CD4-positive, alpha-beta T cell (primary cell): ENCODE data around the gene ACOD1. TPM values are rescaled to one million over a fixed set of nuclear protein-coding genes. Genes with fewer than 3 reads are reported as not detected.

Experiments used
- ATAC-seq: fragments of 200-7000 bp; cut with Tn5 transposase; one replicate; pipeline ENCODE4 v1.10.0; 2022; ENCODE audit warnings: mild to moderate bottlenecking; ENCODE audit not compliant: poor library complexity
- CTCF ChIA-PET: fragments of 350-600 bp; sonication (Branson Sonifier 250); formaldehyde crosslinking; loops from one replicate; lab custom pipeline; 2021; ENCODE audit warnings: antibody characterized with exemption, inconsistent platforms; lab: Charles Lee
- POLR2A ChIA-PET: fragments of 350-600 bp; sonication (Branson Sonifier 250); formaldehyde crosslinking; loops from one replicate; lab custom pipeline; 2021; ENCODE audit warnings: antibody characterized with exemption, inconsistent platforms; lab: Charles Lee
- DNase-seq, 14 experiments: peaks; one replicate each; pipeline ENCODE4 v3.0.0-alpha.2; 2013 to 2020; ENCODE audit warnings: mixed read lengths in 2 of 14
- H3K27ac ChIP-seq, 2 donors: one replicate each; pipeline versions ENCODE4 v1.5.1 to v1.7.0; 2013; ENCODE audit warnings: low read length in 2 of 2, low read depth in 1 of 2, mild to moderate bottlenecking in 1 of 2
- H3K27me3 ChIP-seq, 2 experiments: 1 replicate in 1 of 2; 2 replicates in 1 of 2; pipeline versions ENCODE4 v1.6.1 to v1.7.0; 2013; ENCODE audit warnings: low read length in 2 of 2, control low read depth in 1 of 2, mild to moderate bottlenecking in 1 of 2, moderate library complexity in 1 of 2; ENCODE audit not compliant: insufficient read depth in 2 of 2, control insufficient read depth in 1 of 2
- H3K36me3 ChIP-seq: one replicate; pipeline ENCODE4 v1.6.1; 2013; ENCODE audit warnings: low read length, control low read depth; ENCODE audit not compliant: insufficient read depth
- H3K4me1 ChIP-seq: one replicate; pipeline ENCODE4 v1.6.1; 2013; ENCODE audit warnings: low read length, control low read depth; ENCODE audit not compliant: insufficient read depth
- H3K4me3 ChIP-seq: one replicate; pipeline ENCODE4 v1.5.1; 2013; ENCODE audit warnings: mild to moderate bottlenecking, low read length, moderate library complexity
- H3K9me3 ChIP-seq, 2 experiments: 1 replicate in 1 of 2; 2 replicates in 1 of 2; pipeline versions ENCODE4 v1.6.1 to v1.7.0; 2013; ENCODE audit warnings: low read length in 2 of 2, mild to moderate bottlenecking in 2 of 2, control low read depth in 1 of 2, moderate library complexity in 1 of 2; ENCODE audit not compliant: control insufficient read depth in 1 of 2, insufficient read depth in 1 of 2
- H3K27ac Mint-ChIP-seq: one replicate; pipeline ENCODE4 v1.8.0; 2020; ENCODE audit warnings: mixed read lengths
- H3K27me3 Mint-ChIP-seq: one replicate; pipeline ENCODE4 v1.8.0; 2021; ENCODE audit warnings: mixed read lengths
- H3K36me3 Mint-ChIP-seq: one replicate; pipeline ENCODE4 v1.8.0; 2021; ENCODE audit warnings: low read depth, mixed read lengths
- H3K4me1 Mint-ChIP-seq: one replicate; pipeline ENCODE4 v1.8.0; 2021; ENCODE audit warnings: low read depth, mixed read lengths
- H3K4me3 Mint-ChIP-seq: one replicate; pipeline ENCODE4 v1.8.0; 2020; ENCODE audit warnings: mild to moderate bottlenecking, mixed read lengths
- H3K9me3 Mint-ChIP-seq: one replicate; pipeline ENCODE4 v1.8.0; 2020; ENCODE audit warnings: mixed read lengths
- intact Hi-C, 2 experiments: fragments of 100-400 bp; cut with DNase I in 1 of 2; cut with micrococcal nuclease in 1 of 2; formaldehyde crosslinking; loops; one replicate each; pipeline versions ENCODE4 v1.15.1 to v1.9.0; 2023 to 2025; cut with DNase I, micrococcal nuclease
- total RNA-seq, 174 experiments: library from RNA in 2 of 174; stranded (reverse) in 2 of 174; gene quantifications; one replicate each; pipeline ENCODE4 v1.2.3 and lab custom pipeline; 2021 to 2026
- TF ChIP-seq, protein P1 (sequence below): fragments of 200-600 bp; IDR thresholded peaks from one replicate; pipeline ENCODE4 v1.8.0; 2022; ENCODE audit warnings: antibody characterized with exemption, mild to moderate bottlenecking

Gene ACOD1
- total RNA-seq, 2 experiments from 2014 or later: not detected

DNA sequence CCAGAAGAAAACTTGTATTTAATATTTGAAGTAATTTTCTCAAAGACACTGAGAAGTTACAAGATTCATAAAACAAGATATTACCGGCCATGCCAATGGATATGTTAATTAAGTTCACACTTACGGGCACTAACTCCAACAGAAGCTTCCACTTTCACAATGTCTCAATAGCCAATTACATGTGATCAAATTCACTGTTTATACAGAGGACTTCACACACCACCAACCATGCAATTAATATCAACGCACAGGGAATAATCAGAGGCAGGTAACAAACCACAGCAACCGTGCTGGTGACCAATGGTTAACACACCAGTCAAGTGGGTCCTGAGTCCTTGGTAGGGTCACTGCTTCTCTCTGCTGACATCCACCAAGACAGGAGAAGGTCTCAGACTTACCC, 5.9 kb upstream of the ACOD1 start:
- no peaks in the 10 kb centered on the region for H3K36me3 Mint-ChIP-seq

DNA sequence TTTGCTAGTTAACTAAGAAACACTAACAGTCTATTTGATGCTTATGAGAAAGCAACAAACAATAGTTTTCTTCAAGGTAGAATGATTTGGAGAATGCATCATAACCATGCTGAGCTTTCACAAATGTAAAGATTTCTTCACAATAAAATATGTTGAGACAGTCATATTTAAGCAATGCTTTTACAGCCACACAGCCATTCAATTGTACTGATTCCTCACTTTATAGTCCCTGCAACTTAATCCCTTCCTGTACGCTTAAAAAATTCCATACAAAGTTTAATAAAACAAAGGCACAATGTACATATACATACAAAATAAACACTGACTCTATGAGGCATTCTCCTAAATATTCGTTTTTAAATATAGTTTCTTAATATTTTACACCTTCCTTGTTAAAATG, 4.7 kb upstream of the ACOD1 start:
- TF ChIP-seq, protein P1, sequence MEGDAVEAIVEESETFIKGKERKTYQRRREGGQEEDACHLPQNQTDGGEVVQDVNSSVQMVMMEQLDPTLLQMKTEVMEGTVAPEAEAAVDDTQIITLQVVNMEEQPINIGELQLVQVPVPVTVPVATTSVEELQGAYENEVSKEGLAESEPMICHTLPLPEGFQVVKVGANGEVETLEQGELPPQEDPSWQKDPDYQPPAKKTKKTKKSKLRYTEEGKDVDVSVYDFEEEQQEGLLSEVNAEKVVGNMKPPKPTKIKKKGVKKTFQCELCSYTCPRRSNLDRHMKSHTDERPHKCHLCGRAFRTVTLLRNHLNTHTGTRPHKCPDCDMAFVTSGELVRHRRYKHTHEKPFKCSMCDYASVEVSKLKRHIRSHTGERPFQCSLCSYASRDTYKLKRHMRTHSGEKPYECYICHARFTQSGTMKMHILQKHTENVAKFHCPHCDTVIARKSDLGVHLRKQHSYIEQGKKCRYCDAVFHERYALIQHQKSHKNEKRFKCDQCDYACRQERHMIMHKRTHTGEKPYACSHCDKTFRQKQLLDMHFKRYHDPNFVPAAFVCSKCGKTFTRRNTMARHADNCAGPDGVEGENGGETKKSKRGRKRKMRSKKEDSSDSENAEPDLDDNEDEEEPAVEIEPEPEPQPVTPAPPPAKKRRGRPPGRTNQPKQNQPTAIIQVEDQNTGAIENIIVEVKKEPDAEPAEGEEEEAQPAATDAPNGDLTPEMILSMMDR: no peak
- peaks cover 3% of the 10 kb centered on the region for H3K9me3 Mint-ChIP-seq
- H3K4me3 Mint-ChIP-seq: no peak overlapping the region
- no peaks in the 10 kb centered on the region for H3K36me3 Mint-ChIP-seq
- Histone ChIP-seq H3K27me3 (no peaks in the 10 kb centered on the region), H3K4me3 (no peak overlapping the region), H3K4me1 (no peaks in the 10 kb centered on the region), H3K9me3 (no peaks in the 10 kb centered on the region), H3K36me3 (no peaks in the 10 kb centered on the region), H3K27ac (no peak overlapping the region)
- H3K4me1 Mint-ChIP-seq: no peaks in the 10 kb centered on the region
- H3K27ac Mint-ChIP-seq: no peak overlapping the region
- DNase-seq (no peak), ATAC-seq (no peak)
- intact Hi-C loops: no loop called here
- POLR2A ChIA-PET: no interaction called here
- CTCF ChIA-PET: no interaction called here
- peaks cover 2% of the 10 kb centered on the region for H3K27me3 Mint-ChIP-seq

More for the DNA sequence above, 5.9 kb upstream of the ACOD1 start:
- H3K27me3 ChIP-seq: no peaks in the 10 kb centered on the region
- H3K4me1 ChIP-seq: no peaks in the 10 kb centered on the region
- intact Hi-C loops: no loop called here
- H3K9me3 Mint-ChIP-seq: peaks cover 3% of the 10 kb centered on the region
- ATAC-seq (no peak), DNase-seq (no peak)
- H3K4me1 Mint-ChIP-seq: no peaks in the 10 kb centered on the region
- ChIA-PET CTCF (no interaction called here), POLR2A (no interaction called here)
- no peak overlapping the region for H3K4me3 Mint-ChIP-seq
- no peaks in the 10 kb centered on the region for H3K36me3 ChIP-seq
- no peak overlapping the region for H3K27ac ChIP-seq
- H3K27ac Mint-ChIP-seq: no peak overlapping the region
- H3K4me3 ChIP-seq: no peak overlapping the region
- no peaks in the 10 kb centered on the region for H3K9me3 ChIP-seq
- TF ChIP-seq, protein P1: no peak
- no peaks in the 10 kb centered on the region for H3K27me3 Mint-ChIP-seq

DNA sequence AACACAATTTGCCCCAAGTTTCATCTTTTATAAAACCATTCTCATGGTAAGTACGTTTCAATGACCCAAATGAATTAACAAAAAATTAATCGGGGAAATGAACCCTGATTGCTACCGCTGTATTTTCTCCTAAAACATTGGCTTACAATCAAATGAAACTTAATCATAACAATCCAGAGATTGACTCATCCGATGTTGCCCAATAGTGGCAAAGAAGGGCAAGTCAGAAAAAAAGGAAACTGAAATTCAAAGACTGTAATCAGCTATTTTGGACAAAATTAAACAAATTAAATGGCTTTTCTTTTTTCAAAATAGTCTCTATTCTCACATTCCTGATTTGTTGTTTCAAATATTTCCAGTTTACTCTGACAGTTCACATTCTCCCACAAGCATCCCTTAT, 3.9 kb upstream of the ACOD1 start:
- intact Hi-C loops: no loop called here

More for the DNA sequence above, 3.9 kb upstream of the ACOD1 start:
- POLR2A ChIA-PET: no interaction called here
- CTCF ChIA-PET: no interaction called here
- Histone ChIP-seq H3K4me1 (no peaks in the 10 kb centered on the region), H3K4me3 (no peak overlapping the region), H3K9me3 (no peaks in the 10 kb centered on the region), H3K27me3 (no peaks in the 10 kb centered on the region), H3K36me3 (no peaks in the 10 kb centered on the region), H3K27ac (no peak overlapping the region)
- no peak for ATAC-seq
- Mint-ChIP-seq H3K4me1 (no peaks in the 10 kb centered on the region), H3K4me3 (no peak overlapping the region), H3K9me3 (peaks cover 3% of the 10 kb centered on the region), H3K27ac (no peak overlapping the region), H3K36me3 (no peaks in the 10 kb centered on the region), H3K27me3 (peaks cover 5% of the 10 kb centered on the region)
- DNase-seq: peak in 2 of 14 experiments; percentile 45 to 51
- TF ChIP-seq, protein P1: no peak
